Sigmoid colon (tissue), 7 donors: ENCODE data around the gene MITF. TPM values are rescaled to one million over a fixed set of nuclear protein-coding genes. Genes with fewer than 3 reads are reported as not detected.
A peak's percentile ranks its signal among the peaks of the same experiment; 100 is the strongest.

Experiments used
- DNase-seq: peaks from one replicate; pipeline ENCODE4 v3.0.0-alpha.2; 2019
- H3K27ac ChIP-seq, 4 donors: fragments of 200-600 bp; sonication (generic); one replicate each; pipeline ENCODE4 v1.5.1; 2016 to 2019; ENCODE audit warnings: mild to moderate bottlenecking in 1 of 4
- H3K27me3 ChIP-seq, 3 donors: fragments of 200-600 bp; sonication (generic); one replicate each; pipeline ENCODE4 v1.5.1; 2019; ENCODE audit warnings: mild to moderate bottlenecking in 1 of 3
- H3K36me3 ChIP-seq, 4 donors: fragments of 200-600 bp; sonication (generic); one replicate each; pipeline ENCODE4 v1.5.1; 2016 to 2019
- H3K4me1 ChIP-seq, 4 donors: fragments of 200-600 bp; sonication (generic); one replicate each; pipeline ENCODE4 v1.5.1; 2017 to 2019
- H3K4me3 ChIP-seq, 4 donors: fragments of 200-600 bp; sonication (generic); one replicate each; pipeline ENCODE4 v1.5.1; 2017 to 2019; ENCODE audit warnings: mild to moderate bottlenecking in 2 of 4, moderate library complexity in 1 of 4
- H3K9me3 ChIP-seq, 4 donors: fragments of 200-600 bp in 3 of 4; sonication (generic) in 3 of 4; one replicate each; pipeline versions ENCODE4 v1.5.1 to v1.6.1; 2013 to 2019
- EP300 ChIP-seq, 4 donors: sonication (generic); formaldehyde crosslinking; IDR thresholded peaks; one replicate each; pipeline ENCODE4 v1.6.1; 2017; ENCODE audit warnings: antibody characterized with exemption in 4 of 4
- POLR2A ChIP-seq, 2 donors: fragments of 450-650 bp; IDR thresholded peaks; one replicate each; pipeline ENCODE4 v1.6.1; 2016; ENCODE audit warnings: antibody characterized with exemption in 2 of 2, mild to moderate bottlenecking in 2 of 2, moderate library complexity in 2 of 2
- POLR2AphosphoS5 ChIP-seq, 4 donors: sonication (generic); formaldehyde crosslinking; IDR thresholded peaks; one replicate each; pipeline ENCODE4 v1.6.1; 2017; ENCODE audit warnings: antibody characterized with exemption in 4 of 4
- WGBS, 2 donors: extraction: QIAGEN DNeasy Blood & Tissue Kit; methylation state at CpG; one replicate each; pipeline ENCODE4 v1.1.7; 2013; 5-methylcytosine and 5-hydroxymethylcytosine counted together
- intact Hi-C: fragments of 100-400 bp; cut with DNase I; formaldehyde crosslinking; loops from one replicate; pipeline ENCODE4 v1.15.1; 2023
- polyA plus RNA-seq, 3 donors: library from polyadenylated mRNA; stranded (reverse); fragments of 200-250 nt; gene quantifications; one replicate each; pipeline ENCODE4 v1.2.3, GENCODE V29; 2013
- total RNA-seq, 4 donors: library from RNA; depleted of rRNA; stranded (reverse); fragments of >200 nt; gene quantifications; one replicate each; pipeline ENCODE4 v1.1.0, GENCODE V29; 2016
- TF ChIP-seq, protein P1 (sequence below), 4 experiments: fragments of 450-650 bp in 3 of 4; fragments of 200-600 bp in 1 of 4; IDR thresholded peaks; one replicate each; pipeline ENCODE4 v1.5.1; 2016 to 2019; ENCODE audit warnings: antibody characterized with exemption in 4 of 4, mild to moderate bottlenecking in 3 of 4, moderate library complexity in 2 of 4
- donor health status: healthy with polysubstance abuse.
- donor health status: Bipolar disorder and iron deficiency.
- donor health status: healthy.

MITF gene
- total and polyA plus RNA-seq, 7 donors, result 2.1 to 73.2 (median 65.4) TPM

DNA sequence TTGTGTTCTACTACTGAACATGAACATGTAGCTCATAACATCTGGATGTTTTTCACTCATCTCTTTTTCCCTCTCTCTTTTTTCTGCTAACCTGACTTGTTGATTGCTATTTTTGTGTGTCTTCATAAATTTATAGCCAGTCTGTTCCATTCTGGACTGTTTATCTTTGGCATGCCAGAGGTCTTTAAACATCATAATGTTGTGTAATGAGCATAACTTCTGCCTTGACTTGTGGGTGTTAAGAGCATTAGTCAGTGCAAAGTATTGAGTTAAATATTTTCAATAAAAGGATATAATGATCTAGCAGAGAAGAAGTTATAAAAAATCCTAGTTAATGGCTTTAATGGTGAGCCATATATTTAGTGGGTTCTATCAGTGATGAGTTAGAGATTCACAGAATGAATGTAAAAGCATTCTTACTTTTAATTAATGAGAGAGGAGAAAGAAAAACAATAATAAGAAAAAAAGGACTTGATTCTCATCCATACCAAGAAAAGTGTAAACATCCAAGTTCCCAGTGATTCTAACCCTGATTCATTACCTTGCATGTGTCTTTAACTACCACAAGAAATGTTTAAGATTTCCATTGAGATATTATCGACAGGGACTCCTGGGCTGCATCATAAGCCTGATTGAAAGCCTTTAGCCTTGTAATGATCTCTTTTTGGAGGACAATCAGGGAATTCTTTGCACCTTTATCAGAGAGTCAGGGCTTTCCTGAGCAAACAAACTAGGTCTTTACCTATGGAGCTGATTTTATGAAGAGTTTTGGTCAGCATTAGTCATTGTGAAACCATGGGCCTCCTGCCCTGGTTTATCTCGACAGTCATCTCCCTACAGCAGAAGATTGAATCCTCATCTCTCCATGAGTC, 22.9 kb downstream of the MITF start:
- DNase-seq, result no peak
- peaks cover 0 to 97% (median 86%) of the 10 kb centered on the region in 4 donors for H3K4me1 ChIP-seq
- 64 to 72% methylated on average over 2 of the region's 2 CpGs for whole genome bisulfite sequencing, 2 donors
- no peak overlapping the region for H3K4me3 ChIP-seq
- no peaks in the 10 kb centered on the region for H3K27me3 ChIP-seq
- H3K27ac ChIP-seq, result peak overlapping the region; percentile 68 to 84 (median 78)
- no peaks in the 10 kb centered on the region for H3K9me3 ChIP-seq
- no peaks in the 10 kb centered on the region for H3K36me3 ChIP-seq
- intact Hi-C loops, result loop anchor here (2.0 kb wide), 1 partner anchor 15 kb away; no protein-coding TSS in a partner anchor
- TF ChIP-seq EP300 (IDR thresholded peaks at IDR 0.05) (peak in 2 of 4 donors; percentile 33 to 64), POLR2AphosphoS5 (IDR thresholded peaks at IDR 0.05) (peak; percentile 69 to 83 (median 75)), POLR2A (IDR thresholded peaks at IDR 0.05) (no peak)
- TF ChIP-seq, protein P1, sequence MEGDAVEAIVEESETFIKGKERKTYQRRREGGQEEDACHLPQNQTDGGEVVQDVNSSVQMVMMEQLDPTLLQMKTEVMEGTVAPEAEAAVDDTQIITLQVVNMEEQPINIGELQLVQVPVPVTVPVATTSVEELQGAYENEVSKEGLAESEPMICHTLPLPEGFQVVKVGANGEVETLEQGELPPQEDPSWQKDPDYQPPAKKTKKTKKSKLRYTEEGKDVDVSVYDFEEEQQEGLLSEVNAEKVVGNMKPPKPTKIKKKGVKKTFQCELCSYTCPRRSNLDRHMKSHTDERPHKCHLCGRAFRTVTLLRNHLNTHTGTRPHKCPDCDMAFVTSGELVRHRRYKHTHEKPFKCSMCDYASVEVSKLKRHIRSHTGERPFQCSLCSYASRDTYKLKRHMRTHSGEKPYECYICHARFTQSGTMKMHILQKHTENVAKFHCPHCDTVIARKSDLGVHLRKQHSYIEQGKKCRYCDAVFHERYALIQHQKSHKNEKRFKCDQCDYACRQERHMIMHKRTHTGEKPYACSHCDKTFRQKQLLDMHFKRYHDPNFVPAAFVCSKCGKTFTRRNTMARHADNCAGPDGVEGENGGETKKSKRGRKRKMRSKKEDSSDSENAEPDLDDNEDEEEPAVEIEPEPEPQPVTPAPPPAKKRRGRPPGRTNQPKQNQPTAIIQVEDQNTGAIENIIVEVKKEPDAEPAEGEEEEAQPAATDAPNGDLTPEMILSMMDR (IDR thresholded peaks at IDR 0.05), result no peak

DNA sequence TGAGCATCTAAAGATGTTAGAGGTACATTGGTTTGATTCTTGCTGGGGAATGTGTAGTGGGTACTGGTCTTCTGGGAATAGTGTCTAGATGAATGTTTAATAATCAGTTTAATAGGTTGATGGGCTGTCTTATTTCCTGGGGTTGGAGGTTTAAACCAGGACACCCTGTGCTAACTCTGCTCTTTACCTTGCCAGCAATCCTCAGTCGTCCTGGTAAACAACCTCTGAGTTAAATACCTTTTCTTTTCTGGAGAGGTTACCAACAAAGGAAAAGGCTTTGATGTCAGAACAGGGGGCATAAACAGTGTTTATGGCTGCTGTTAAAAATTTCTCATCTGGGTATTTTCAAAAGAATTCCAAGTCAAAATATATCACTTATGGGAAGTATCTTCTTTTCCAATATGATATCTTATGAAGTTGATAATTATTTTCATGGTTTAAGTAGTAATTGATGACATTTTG, 23.5 kb downstream of the MITF start:
- Histone ChIP-seq H3K4me1 (peaks cover 0 to 97% (median 87%) of the 10 kb centered on the region in 4 donors), H3K36me3 (no peaks in the 10 kb centered on the region), H3K4me3 (peak overlapping the region in 1 of 4 donors; percentile 27), H3K27me3 (no peaks in the 10 kb centered on the region), H3K27ac (peak overlapping the region; percentile 68 to 84 (median 78)), H3K9me3 (no peaks in the 10 kb centered on the region)
- no peak for DNase-seq
- intact Hi-C loops, result no loop called here
- peak in 2 of 4 donors; percentile 20 to 80 for TF ChIP-seq EP300 (IDR thresholded peaks at IDR 0.05)
- TF ChIP-seq, protein P1 (IDR thresholded peaks at IDR 0.05), result no peak
- TF ChIP-seq POLR2AphosphoS5 (IDR thresholded peaks at IDR 0.05), result peak in 3 of 4 donors; percentile 7 to 69 (median 50)
- WGBS, 2 donors, result 29 to 72% methylated on average over 1 of the region's 1 CpG

GRCh38 chr3:69763458-69763857, 24.2 kb downstream of the MITF start:
- Histone ChIP-seq H3K9me3 (no peaks in the 10 kb centered on the region), H3K27me3 (no peaks in the 10 kb centered on the region), H3K4me3 (peak overlapping the region in 3 of 4 donors; percentile 4 to 31 (median 27)), H3K36me3 (no peaks in the 10 kb centered on the region), H3K27ac (peak overlapping the region; percentile 68 to 84 (median 78)), H3K4me1 (peaks cover 0 to 97% (median 91%) of the 10 kb centered on the region in 4 donors)
- DNase-seq, result peak; percentile 74
- TF ChIP-seq POLR2A (IDR thresholded peaks at IDR 0.05), result no peak
- TF ChIP-seq, protein P1 (IDR thresholded peaks at IDR 0.05), result no peak
- TF ChIP-seq EP300 (IDR thresholded peaks at IDR 0.05), result peak in 2 of 4 donors; percentile 57 to 88
- TF ChIP-seq POLR2AphosphoS5 (IDR thresholded peaks at IDR 0.05), result peak; percentile 36 to 75 (median 52)
- 67 to 81% methylated on average over 8 of the region's 8 CpGs for WGBS, 2 donors
- intact Hi-C loops, result no loop called here

DNA sequence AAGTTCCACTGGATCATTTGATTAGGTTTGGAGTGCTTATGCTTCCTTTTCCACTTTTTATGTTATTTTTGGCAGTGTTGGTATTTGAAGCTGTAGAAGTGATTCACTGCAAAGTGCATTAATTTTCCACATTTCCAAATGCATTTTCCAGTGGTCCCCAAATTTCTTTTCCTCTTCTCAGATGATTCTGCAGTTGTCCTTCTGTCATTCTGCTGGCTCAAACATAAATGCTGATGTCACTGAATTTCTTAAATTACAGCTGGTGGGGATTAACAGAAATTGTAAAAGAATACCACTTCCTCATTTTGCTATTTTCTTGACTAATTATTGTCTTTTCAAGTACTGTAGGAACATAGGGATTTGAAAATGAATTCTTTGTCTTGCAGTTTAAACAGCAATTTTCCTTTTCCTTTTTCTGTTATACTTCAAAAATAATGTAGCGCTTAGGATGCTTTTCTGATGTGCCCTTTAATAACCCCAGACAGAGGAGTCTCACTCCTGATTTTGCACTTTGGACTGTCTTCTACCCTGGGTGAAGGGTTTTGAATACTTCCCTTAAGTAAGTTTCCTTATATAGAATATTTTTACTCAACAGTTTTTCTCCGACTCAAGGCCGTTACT, 25.0 kb downstream of the MITF start:
- no peak for DNase-seq
- H3K27ac ChIP-seq, result peak overlapping the region; percentile 68 to 84 (median 78)
- 50 to 79% methylated on average over 3 of the region's 3 CpGs for WGBS, 2 donors
- H3K4me1 ChIP-seq, result peaks cover 0 to 94% (median 89%) of the 10 kb centered on the region in 4 donors
- no peaks in the 10 kb centered on the region for H3K9me3 ChIP-seq
- TF ChIP-seq, protein P1 (IDR thresholded peaks at IDR 0.05), result no peak
- no peak for TF ChIP-seq POLR2A (IDR thresholded peaks at IDR 0.05)
- H3K36me3 ChIP-seq, result no peaks in the 10 kb centered on the region
- H3K27me3 ChIP-seq, result no peaks in the 10 kb centered on the region
- intact Hi-C loops, result no loop called here
- H3K4me3 ChIP-seq, result peak overlapping the region in 3 of 4 donors; percentile 4 to 31 (median 27)
